22Rv1 (cell line): ENCODE data around the gene GALNT18.

ENCODE experiments used
- H3K27ac ChIP-seq: fragments of 450-650 bp; 2 replicates; pipeline ENCODE4 v1.5.1; 2017
- ZFX ChIP-seq: fragments of 450-650 bp; IDR thresholded peaks from 2 replicates; pipeline ENCODE4 v1.6.1; 2017; ENCODE audit warnings: antibody characterized with exemption, borderline replicate concordance
- TF ChIP-seq, protein P1 (sequence below): fragments of 450-650 bp; IDR thresholded peaks from 2 replicates; pipeline ENCODE4 v1.5.1; 2017; ENCODE audit warnings: mild to moderate bottlenecking

Gene GALNT18

DNA sequence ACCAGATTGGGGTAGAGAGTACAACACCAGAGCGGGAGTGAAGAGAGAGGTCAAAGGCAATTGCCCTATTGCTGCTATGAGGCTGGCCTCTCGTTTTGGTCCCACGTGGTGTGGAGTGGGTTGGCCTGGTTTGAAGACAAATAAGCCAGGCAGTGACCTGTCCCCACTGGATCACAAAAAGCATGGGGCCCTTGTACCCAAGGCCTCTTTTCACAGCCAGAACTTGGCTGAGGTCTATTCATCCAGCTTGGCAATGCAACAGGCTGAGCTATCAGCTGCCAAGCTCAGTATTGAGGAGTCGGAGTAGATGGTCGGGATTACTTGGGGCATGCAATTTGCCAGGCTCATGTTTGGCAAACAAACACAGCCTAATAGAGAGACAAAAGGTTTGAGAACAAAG is 19.2 kb upstream of the GALNT18 start:
- TF ChIP-seq, protein P1, sequence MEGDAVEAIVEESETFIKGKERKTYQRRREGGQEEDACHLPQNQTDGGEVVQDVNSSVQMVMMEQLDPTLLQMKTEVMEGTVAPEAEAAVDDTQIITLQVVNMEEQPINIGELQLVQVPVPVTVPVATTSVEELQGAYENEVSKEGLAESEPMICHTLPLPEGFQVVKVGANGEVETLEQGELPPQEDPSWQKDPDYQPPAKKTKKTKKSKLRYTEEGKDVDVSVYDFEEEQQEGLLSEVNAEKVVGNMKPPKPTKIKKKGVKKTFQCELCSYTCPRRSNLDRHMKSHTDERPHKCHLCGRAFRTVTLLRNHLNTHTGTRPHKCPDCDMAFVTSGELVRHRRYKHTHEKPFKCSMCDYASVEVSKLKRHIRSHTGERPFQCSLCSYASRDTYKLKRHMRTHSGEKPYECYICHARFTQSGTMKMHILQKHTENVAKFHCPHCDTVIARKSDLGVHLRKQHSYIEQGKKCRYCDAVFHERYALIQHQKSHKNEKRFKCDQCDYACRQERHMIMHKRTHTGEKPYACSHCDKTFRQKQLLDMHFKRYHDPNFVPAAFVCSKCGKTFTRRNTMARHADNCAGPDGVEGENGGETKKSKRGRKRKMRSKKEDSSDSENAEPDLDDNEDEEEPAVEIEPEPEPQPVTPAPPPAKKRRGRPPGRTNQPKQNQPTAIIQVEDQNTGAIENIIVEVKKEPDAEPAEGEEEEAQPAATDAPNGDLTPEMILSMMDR: no peak
- TF ChIP-seq ZFX: no peak
- no peak overlapping the region for H3K27ac ChIP-seq

DNA sequence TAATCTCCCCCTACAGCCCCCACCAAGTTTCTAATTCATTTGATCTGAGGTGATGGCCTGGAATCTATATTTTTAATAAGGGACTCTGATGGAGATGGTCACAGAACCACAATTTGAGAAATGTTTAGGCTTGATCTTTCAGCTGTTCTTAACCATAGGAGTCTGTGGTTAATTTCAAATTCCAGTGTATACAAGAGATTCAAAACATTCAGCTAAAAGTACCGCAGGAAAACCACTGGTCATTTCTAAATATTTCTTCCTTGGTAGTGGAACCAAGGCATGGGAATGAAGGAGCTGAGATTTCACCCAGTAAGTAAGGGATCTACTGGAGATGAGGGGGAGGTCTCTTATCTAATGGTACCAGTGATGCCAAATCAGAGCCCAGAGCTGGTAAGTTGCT is 18.3 kb upstream of the GALNT18 start:
- no peak overlapping the region for H3K27ac ChIP-seq
- TF ChIP-seq, protein P1: no peak
- no peak for TF ChIP-seq ZFX

GRCh38 chr11:11636671-11637070 is 14.9 kb upstream of the GALNT18 start:
- no peak for TF ChIP-seq ZFX
- no peak overlapping the region for H3K27ac ChIP-seq

- H3K27ac ChIP-seq: no peak overlapping the region
- TF ChIP-seq, protein P1: no peak
- TF ChIP-seq ZFX: no peak
Measured at GRCh38 chr11:11635443-11635842, 13.6 kb upstream of the GALNT18 start.

DNA sequence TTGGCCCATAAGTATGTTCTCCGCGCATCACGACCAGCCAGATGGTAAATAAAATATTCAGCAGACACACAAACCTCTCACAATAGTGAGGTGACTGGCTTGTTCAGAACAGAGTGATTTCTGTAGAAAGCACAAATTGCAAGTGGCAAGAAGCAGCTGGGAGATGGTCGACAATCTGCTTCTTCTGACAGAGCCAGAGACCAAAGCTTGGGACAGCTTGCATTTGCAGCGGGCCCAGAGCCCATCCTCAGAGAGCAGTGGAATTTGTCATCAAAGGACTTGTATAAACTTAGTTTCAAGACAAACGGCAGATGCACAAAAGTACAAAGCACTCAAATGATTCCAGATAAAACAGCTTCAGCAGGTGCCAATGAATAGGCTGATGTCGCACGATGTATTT is 7.6 kb upstream of the GALNT18 start:
- TF ChIP-seq, protein P1: no peak
- TF ChIP-seq ZFX: no peak

GRCh38 chr11:11628651-11629050 is 6.8 kb upstream of the GALNT18 start:
- TF ChIP-seq, protein P1: no peak
- no peak for TF ChIP-seq ZFX
- no peak overlapping the region for H3K27ac ChIP-seq

More for the DNA sequence above, 7.6 kb upstream of the GALNT18 start:
- no peak overlapping the region for H3K27ac ChIP-seq

DNA sequence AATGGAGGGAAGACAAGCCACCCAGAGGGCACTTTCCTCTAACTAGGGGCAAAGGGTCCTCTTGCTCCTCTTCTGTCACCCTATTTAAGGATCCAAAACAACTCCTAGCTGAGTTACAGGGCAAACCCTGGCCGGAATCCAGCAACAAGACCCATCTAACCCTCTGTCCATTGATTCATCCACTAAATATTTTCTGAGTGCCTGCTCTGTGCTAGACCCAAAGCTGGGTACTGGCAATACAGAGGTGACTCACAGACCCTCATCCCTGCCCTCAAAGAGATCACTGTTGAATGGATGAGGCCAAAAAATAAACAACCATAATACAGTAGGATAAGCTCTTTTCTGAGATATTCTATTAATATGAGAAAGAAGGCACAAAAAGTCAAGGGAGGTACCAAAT is 4.3 kb upstream of the GALNT18 start:
- no peak for TF ChIP-seq ZFX
- TF ChIP-seq, protein P1: no peak
- H3K27ac ChIP-seq: no peak overlapping the region

GRCh38 chr11:11624926-11625325 is 3.1 kb upstream of the GALNT18 start:
- no peak overlapping the region for H3K27ac ChIP-seq
- TF ChIP-seq, protein P1: no peak
- TF ChIP-seq ZFX: no peak
